Neural cell (in vitro differentiated cells): ENCODE results near the gene IL31RA. TPM values are rescaled to one million over a fixed set of nuclear protein-coding genes. Genes with fewer than 3 reads are reported as not detected.

ENCODE experiments used
- H2AFZ ChIP-seq: fragments of 200-600, 300-800 bp; sonication (generic), shearing (Covaris generic); 2 replicates; pipeline ENCODE4 v1.6.0; 2014; ENCODE audit warnings: low read depth, mild to moderate bottlenecking, antibody characterized with exemption, low read length, moderate library complexity
- H3F3A ChIP-seq: fragments of 200-600 bp; shearing (Covaris generic); 2 replicates; pipeline ENCODE4 v1.6.1; 2016; ENCODE audit warnings: mild to moderate bottlenecking, moderate library complexity, mixed read lengths, antibody characterized with exemption, low read length; ENCODE audit not compliant: insufficient read depth, poor library complexity, severe bottlenecking
- H3K27ac ChIP-seq: fragments of 200-600, 300-800 bp; sonication (generic), shearing (Covaris generic); 2 replicates; pipeline ENCODE4 v1.5.1; 2014; ENCODE audit warnings: mild to moderate bottlenecking, low read length, moderate library complexity
- H3K27me3 ChIP-seq: fragments of 300-800, 200-600 bp; sonication (generic), shearing (Covaris generic); 2 replicates; pipeline ENCODE4 v1.6.0; 2014; ENCODE audit warnings: mild to moderate bottlenecking, low read depth, low read length, moderate library complexity; ENCODE audit not compliant: insufficient read depth
- H3K36me3 ChIP-seq: fragments of 300-800, 200-600 bp; sonication (generic), shearing (Covaris generic); 2 replicates; pipeline ENCODE4 v1.5.1; 2014; ENCODE audit warnings: mild to moderate bottlenecking, antibody characterized with exemption, low read length, moderate library complexity; ENCODE audit not compliant: insufficient read depth
- H3K4me2 ChIP-seq: fragments of 300-800, 200-600 bp; sonication (generic), shearing (Covaris generic); 2 replicates; pipeline ENCODE4 v1.6.0; 2014; ENCODE audit warnings: mild to moderate bottlenecking, low read length
- H3K4me3 ChIP-seq: fragments of 300-800, 200-600 bp; sonication (generic), shearing (Covaris generic); 2 replicates; pipeline ENCODE4 v1.5.1; 2014; ENCODE audit warnings: mild to moderate bottlenecking, low read length, moderate library complexity
- H3K79me2 ChIP-seq: fragments of 200-600 bp; shearing (Covaris generic); replicated peaks from 2 replicates; pipeline ENCODE4 v1.6.0; 2014; ENCODE audit warnings: mild to moderate bottlenecking, low read length, moderate library complexity; ENCODE audit not compliant: insufficient read depth
- H3K9ac ChIP-seq: fragments of 300-800, 200-600 bp; sonication (generic), shearing (Covaris generic); 2 replicates; pipeline ENCODE4 v1.6.1; 2016; ENCODE audit warnings: mild to moderate bottlenecking, low read length, mixed read lengths
- H3K9me2 ChIP-seq: fragments of 200-600 bp; shearing (Covaris generic); 2 replicates; pipeline ENCODE4 v1.6.1; 2016; ENCODE audit warnings: mild to moderate bottlenecking, low read length, mixed read lengths; ENCODE audit not compliant: insufficient read depth
- H3K9me3 ChIP-seq: fragments of 200-600, 300-800 bp; sonication (generic), shearing (Covaris generic); 2 replicates; pipeline ENCODE4 v1.6.1; 2016; ENCODE audit warnings: mild to moderate bottlenecking, mixed run types, low read length, moderate library complexity, mixed read lengths
- H4K20me1 ChIP-seq: fragments of 200-600 bp; shearing (Covaris generic); 2 replicates; pipeline ENCODE4 v1.6.1; 2016; ENCODE audit warnings: mild to moderate bottlenecking, mixed run types; ENCODE audit not compliant: insufficient read depth
- CTCF ChIP-seq: fragments of 450-650 bp; IDR thresholded peaks from 2 replicates; pipeline ENCODE4 v1.5.1; 2014; ENCODE audit warnings: antibody characterized with exemption, mild to moderate bottlenecking, moderate library complexity; ENCODE audit not compliant: poor library complexity, severe bottlenecking
- EP300 ChIP-seq: fragments of 450-650 bp; conservative IDR thresholded peaks from 2 replicates; pipeline ENCODE4 v1.6.1; 2014; ENCODE audit warnings: antibody characterized with exemption, mild to moderate bottlenecking, moderate library complexity; ENCODE audit not compliant: poor library complexity, severe bottlenecking
- EZH2 ChIP-seq: fragments of 200-600, 300-800 bp; shearing (Covaris generic), sonication (generic); IDR thresholded peaks from 2 replicates; pipeline ENCODE4 v1.6.1; 2014; ENCODE audit warnings: antibody characterized with exemption, low read length, borderline replicate concordance, mild to moderate bottlenecking; ENCODE audit not compliant: insufficient read depth, poor library complexity, severe bottlenecking
- MXI1 ChIP-seq: fragments of 450-650 bp; conservative IDR thresholded peaks from 2 replicates; pipeline ENCODE4 v1.6.1; 2014; ENCODE audit warnings: antibody characterized with exemption, mild to moderate bottlenecking; ENCODE audit not compliant: poor library complexity, severe bottlenecking
- POLR2AphosphoS5 ChIP-seq: IDR thresholded peaks from 2 replicates; pipeline ENCODE4 v1.6.1; 2012
- RAD21 ChIP-seq: fragments of 450-650 bp; conservative IDR thresholded peaks from 2 replicates; pipeline ENCODE4 v1.6.1; 2014; ENCODE audit warnings: antibody characterized with exemption, mild to moderate bottlenecking, moderate library complexity
- REST ChIP-seq: IDR thresholded peaks from 2 replicates; pipeline ENCODE4 v1.6.1; 2012; ENCODE audit warnings: borderline replicate concordance
- SMC3 ChIP-seq: fragments of 450-650 bp; conservative IDR thresholded peaks from 2 replicates; pipeline ENCODE4 v1.6.1; 2014; ENCODE audit warnings: antibody characterized with exemption, mild to moderate bottlenecking, moderate library complexity; ENCODE audit not compliant: poor library complexity
- TAF1 ChIP-seq: IDR thresholded peaks from 2 replicates; pipeline ENCODE4 v1.6.1; 2012; ENCODE audit warnings: low read depth
- polyA plus RNA-seq: library from polyadenylated mRNA; depleted of rRNA; stranded (reverse); fragments of >200 nt; gene quantifications from 2 replicates; pipeline ENCODE4 v1.2.3, GENCODE V29; 2014

The IL31RA gene
- polyA plus RNA-seq, 1 donor from 2014 or later, result not detected

GRCh38 chr5:55934720-55935119 is 83.6 kb downstream of the IL31RA start:
- Histone ChIP-seq H3K4me3 (no peak overlapping the region), H2AFZ (no peak overlapping the region), H3F3A (no peaks in the 10 kb centered on the region), H4K20me1 (no peaks in the 10 kb centered on the region), H3K9me2 (no peaks in the 10 kb centered on the region), H3K79me2 (no peaks in the 10 kb centered on the region), H3K9ac (no peak overlapping the region), H3K4me2 (no peak overlapping the region), H3K36me3 (no peaks in the 10 kb centered on the region), H3K9me3 (no peaks in the 10 kb centered on the region), H3K27me3 (no peaks in the 10 kb centered on the region), H3K27ac (no peak overlapping the region)
- TF ChIP-seq EP300, result no peak
- TF ChIP-seq TAF1, result no peak

GRCh38 chr5:55935371-55935770 is 84.2 kb downstream of the IL31RA start:
- no peak for TF ChIP-seq REST
- TF ChIP-seq TAF1, result no peak
- TF ChIP-seq POLR2AphosphoS5, result no peak
- no peak for TF ChIP-seq SMC3
- no peak for TF ChIP-seq EZH2
- TF ChIP-seq CTCF, result no peak
- TF ChIP-seq MXI1, result no peak
- no peak for TF ChIP-seq RAD21
- TF ChIP-seq EP300, result no peak
- H3K9me2 ChIP-seq, result no peaks in the 10 kb centered on the region
- no peaks in the 10 kb centered on the region for H3F3A ChIP-seq
- no peaks in the 10 kb centered on the region for H3K36me3 ChIP-seq
- no peak overlapping the region for H2AFZ ChIP-seq
- H3K27me3 ChIP-seq, result no peaks in the 10 kb centered on the region
- no peak overlapping the region for H3K4me3 ChIP-seq
- no peaks in the 10 kb centered on the region for H3K79me2 ChIP-seq
- H3K27ac ChIP-seq, result no peak overlapping the region
- no peaks in the 10 kb centered on the region for H3K9me3 ChIP-seq
- H3K4me2 ChIP-seq, result no peak overlapping the region
- H4K20me1 ChIP-seq, result no peaks in the 10 kb centered on the region
- H3K9ac ChIP-seq, result no peak overlapping the region

GRCh38 chr5:55936100-55936693 is 85.0 kb downstream of the IL31RA start:
- Histone ChIP-seq H2AFZ (no peak overlapping the region), H3F3A (no peaks in the 10 kb centered on the region), H3K27ac (no peak overlapping the region), H3K9me2 (no peaks in the 10 kb centered on the region), H4K20me1 (no peaks in the 10 kb centered on the region), H3K4me3 (no peak overlapping the region), H3K79me2 (no peaks in the 10 kb centered on the region), H3K9ac (no peak overlapping the region), H3K27me3 (no peaks in the 10 kb centered on the region), H3K4me2 (no peak overlapping the region), H3K9me3 (no peaks in the 10 kb centered on the region), H3K36me3 (no peaks in the 10 kb centered on the region)
- TF ChIP-seq SMC3 (peak; percentile 93), REST (no peak), EP300 (no peak), MXI1 (no peak), RAD21 (peak; percentile 90), EZH2 (no peak), POLR2AphosphoS5 (no peak), CTCF (peak; percentile 93), TAF1 (no peak)
